Spleen (tissue), 7 donors: ENCODE results near the gene TSPAN18.

ENCODE experiments used
- CTCF ChIP-seq, 11 experiments: fragments of 200-600 bp in 7 of 11; fragments of 450-650 bp in 4 of 11; sonication (generic) in 4 of 11; IDR thresholded peaks in 8 of 11; conservative IDR thresholded peaks in 3 of 11; 1 replicate in 7 of 11; 2 replicates in 4 of 11; pipeline versions ENCODE4 v1.4.0 to v1.8.0; 2016 to 2021; ENCODE audit warnings: antibody characterized with exemption in 11 of 11, inconsistent platforms in 4 of 11, mild to moderate bottlenecking in 1 of 11
- POLR2AphosphoS5 ChIP-seq, 3 donors: sonication (generic); formaldehyde crosslinking; IDR thresholded peaks; one replicate each; pipeline ENCODE4 v1.5.1; 2017; ENCODE audit warnings: antibody characterized with exemption in 3 of 3
- donor health status: DM: no; HTN: no; CAD: no; lungs with moderate emphysema.
- donor health status: DM: no; HTN: no; CAD: no.
- donor health status: DM: no; HTN: no; CAD: no.

DNA sequence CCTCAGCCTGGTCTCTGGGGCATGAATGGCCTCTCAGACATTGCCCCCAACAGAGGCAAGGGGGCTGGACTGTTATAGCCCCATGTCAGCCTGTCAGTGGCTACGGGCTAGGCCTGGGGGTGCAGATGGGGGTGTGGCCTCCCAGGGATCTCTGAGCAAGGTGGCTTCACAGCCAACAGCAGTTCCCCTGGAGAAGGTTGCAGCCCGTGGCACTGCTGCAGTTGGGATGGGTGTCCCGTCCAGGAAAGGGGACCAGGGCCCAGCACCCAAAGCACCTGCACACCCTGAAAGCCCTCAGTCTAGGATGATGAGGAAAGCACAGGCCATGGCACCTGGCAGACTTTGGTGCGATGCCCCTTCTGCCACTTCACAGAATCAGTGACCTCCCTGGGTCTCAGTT, 122.7 kb downstream of the TSPAN18 start:
- no peak for TF ChIP-seq CTCF (IDR thresholded peaks at IDR 0.05 in 8 of 11, conservative IDR thresholded peaks at IDR 0.05 in 3 of 11)
- TF ChIP-seq POLR2AphosphoS5 (IDR thresholded peaks at IDR 0.05): no peak
